IMR-90 (cell line): Measurements from ENCODE around the gene TTC21B. TPM values are rescaled to one million over a fixed set of nuclear protein-coding genes. Genes with fewer than 3 reads are reported as not detected.

Source experiments
- ATAC-seq: fragments of 200-7000 bp; cut with Tn5 transposase; 2 replicates; pipeline ENCODE4 v1.9.1; 2020; ENCODE audit warnings: low read depth, mild to moderate bottlenecking, moderate library complexity
- BruUV-seq: library from RNA; stranded (reverse); fragments of 400-500 nt; replicated peaks from 2 replicates; lab custom pipeline; 2021; lab: Mats Ljungman, UMichigan
- CTCF ChIA-PET: fragments of 300-600 bp; formaldehyde crosslinking; extraction: SDS; loops from one replicate; lab custom pipeline; 2021; ENCODE audit warnings: antibody characterized with exemption; lab: Yijun Ruan, JAX
- POLR2A ChIA-PET: fragments of 300-600 bp; sonication (Branson Sonifier 250); formaldehyde crosslinking; loops from one replicate; lab custom pipeline; 2022; ENCODE audit warnings: antibody characterized with exemption; ENCODE audit not compliant: unreplicated experiment; lab: Charles Lee
- DNase-seq: peaks from one replicate; pipeline ENCODE4 v3.0.0; 2013
- H2AFZ ChIP-seq: replicated peaks from 2 replicates; pipeline ENCODE3; 2013; ENCODE audit warnings: low read length, mild to moderate bottlenecking; ENCODE audit not compliant: poor library complexity
- H2AK5ac ChIP-seq: 2 replicates; pipeline ENCODE4 v1.6.1; 2013; ENCODE audit warnings: low read depth, low read length, inconsistent platforms
- H2AK9ac ChIP-seq: replicated peaks from 2 replicates; pipeline ENCODE3; 2013; ENCODE audit warnings: mild to moderate bottlenecking, low read depth, low read length, moderate library complexity; ENCODE audit not compliant: poor library complexity
- H2BK120ac ChIP-seq: 2 replicates; pipeline ENCODE4 v1.6.1; 2013; ENCODE audit warnings: low read depth, low read length, inconsistent platforms
- H2BK15ac ChIP-seq: 3 replicates; pipeline ENCODE4 v1.6.1; 2013; ENCODE audit warnings: low read depth, low read length, inconsistent platforms
- H2BK20ac ChIP-seq: 2 replicates; pipeline ENCODE4 v1.6.1; 2013; ENCODE audit warnings: low read depth, mild to moderate bottlenecking, inconsistent platforms, low read length, moderate library complexity
- H2BK5ac ChIP-seq: 2 replicates; pipeline ENCODE4 v1.6.1; 2013; ENCODE audit warnings: mild to moderate bottlenecking, low read depth, low read length, inconsistent platforms; ENCODE audit not compliant: poor library complexity, severe bottlenecking
- H3K14ac ChIP-seq: replicated peaks from 2 replicates; pipeline ENCODE4 v1.6.1; 2013; ENCODE audit warnings: low read depth, low read length, inconsistent platforms
- H3K18ac ChIP-seq: 2 replicates; pipeline ENCODE4 v1.6.1; 2013; ENCODE audit warnings: low read depth, low read length, control low read depth
- H3K23ac ChIP-seq: 2 replicates; pipeline ENCODE4 v1.6.1; 2013; ENCODE audit warnings: low read depth, low read length, inconsistent platforms
- H3K27ac ChIP-seq: 2 replicates; pipeline ENCODE4 v1.5.1; 2013; ENCODE audit warnings: mild to moderate bottlenecking, control low read depth, low read length; ENCODE audit not compliant: insufficient read depth
- H3K27me3 ChIP-seq: 2 replicates; pipeline ENCODE4 v1.6.1; 2013; ENCODE audit warnings: low read length; ENCODE audit not compliant: control insufficient read depth, insufficient read depth
- H3K36me3 ChIP-seq: 2 replicates; pipeline ENCODE4 v1.6.1; 2013; ENCODE audit warnings: low read length, mixed read lengths; ENCODE audit not compliant: control insufficient read depth, insufficient read depth
- H3K4ac ChIP-seq: 2 replicates; pipeline ENCODE4 v1.6.1; 2013; ENCODE audit warnings: low read depth, low read length, inconsistent platforms
- H3K4me1 ChIP-seq: 2 replicates; pipeline ENCODE4 v1.6.1; 2013; ENCODE audit warnings: low read length, mixed read lengths; ENCODE audit not compliant: control insufficient read depth, insufficient read depth
- H3K4me2 ChIP-seq: 2 replicates; pipeline ENCODE4 v1.6.1; 2013; ENCODE audit warnings: low read depth, mild to moderate bottlenecking, control low read depth, low read length, moderate library complexity
- H3K4me3 ChIP-seq: 2 replicates; pipeline ENCODE4 v1.5.1; 2013; ENCODE audit warnings: low read depth, mild to moderate bottlenecking, control low read depth, low read length, moderate library complexity; ENCODE audit not compliant: insufficient read depth
- H3K56ac ChIP-seq: 2 replicates; pipeline ENCODE4 v1.6.1; 2013; ENCODE audit warnings: low read length, inconsistent platforms; ENCODE audit not compliant: insufficient read depth; ENCODE audit errors: extremely low read depth
- H3K79me1 ChIP-seq, 2 experiments: 2 replicates each; pipeline ENCODE4 v1.6.1; 2013; ENCODE audit warnings: low read length in 2 of 2, inconsistent platforms in 1 of 2, low read depth in 1 of 2
- H3K9ac ChIP-seq: 2 replicates; pipeline ENCODE4 v1.6.1; 2013; ENCODE audit warnings: low read depth, low read length, control low read depth
- H3K9me1 ChIP-seq: 2 replicates; pipeline ENCODE4 v1.6.1; 2013; ENCODE audit warnings: low read length, inconsistent platforms; ENCODE audit not compliant: insufficient read depth
- H3K9me3 ChIP-seq: 2 replicates; pipeline ENCODE4 v1.6.1; 2013; ENCODE audit warnings: low read length; ENCODE audit not compliant: control insufficient read depth, insufficient read depth
- H4K20me1 ChIP-seq: 2 replicates; pipeline ENCODE4 v1.6.1; 2013; ENCODE audit warnings: low read length, inconsistent platforms; ENCODE audit not compliant: insufficient read depth
- H4K5ac ChIP-seq: 2 replicates; pipeline ENCODE4 v1.6.1; 2013; ENCODE audit warnings: mild to moderate bottlenecking, low read depth, low read length, control low read depth
- H4K8ac ChIP-seq, 2 experiments: 2 replicates each; pipeline ENCODE4 v1.6.1; 2013; ENCODE audit warnings: low read depth in 2 of 2, low read length in 2 of 2, control low read depth in 1 of 2, inconsistent platforms in 1 of 2
- H4K91ac ChIP-seq: 2 replicates; pipeline ENCODE4 v1.6.1; 2013; ENCODE audit warnings: low read depth, low read length, inconsistent platforms; ENCODE audit not compliant: insufficient read depth
- BHLHE40 ChIP-seq: fragments of 150-350 bp; IDR thresholded peaks from 2 replicates; pipeline ENCODE4 v1.6.1; 2016; ENCODE audit warnings: mild to moderate bottlenecking, low read depth, low read length
- CEBPB ChIP-seq: IDR thresholded peaks from 2 replicates; pipeline ENCODE4 v1.6.1; 2012; ENCODE audit warnings: low read depth, low read length, improper control_type of control experiment
- CHD1 ChIP-seq: IDR thresholded peaks from 2 replicates; pipeline ENCODE4 v1.6.1; 2012; ENCODE audit warnings: low read depth, low read length, improper control_type of control experiment
- CTCF ChIP-seq: conservative IDR thresholded peaks from 2 replicates; pipeline ENCODE4 v1.5.1; 2012; ENCODE audit warnings: mild to moderate bottlenecking, low read depth, low read length, improper control_type of control experiment
- ELK1 ChIP-seq: fragments of 150-350 bp; IDR thresholded peaks from 2 replicates; pipeline ENCODE4 v1.6.1; 2016; ENCODE audit warnings: low read depth, mild to moderate bottlenecking, low read length, moderate library complexity, borderline replicate concordance
- FOS ChIP-seq: fragments of 150-350 bp; IDR thresholded peaks from 2 replicates; pipeline ENCODE4 v1.6.1; 2016; ENCODE audit warnings: low read depth, low read length
- MAFK ChIP-seq: IDR thresholded peaks from 2 replicates; pipeline ENCODE4 v1.6.1; 2012; ENCODE audit warnings: low read depth, low read length, improper control_type of control experiment
- MAZ ChIP-seq: IDR thresholded peaks from 2 replicates; pipeline ENCODE4 v1.6.1; 2012; ENCODE audit warnings: low read depth, mild to moderate bottlenecking, low read length, improper control_type of control experiment, moderate library complexity, borderline replicate concordance
- NFE2L2 ChIP-seq: fragments of 150-350 bp; IDR thresholded peaks from 2 replicates; pipeline ENCODE4 v1.6.1; 2016; ENCODE audit warnings: low read depth, mild to moderate bottlenecking, low read length
- POLR2A ChIP-seq: IDR thresholded peaks from 2 replicates; pipeline ENCODE4 v1.6.1; 2012; ENCODE audit warnings: mild to moderate bottlenecking, low read depth, low read length
- RAD21 ChIP-seq: IDR thresholded peaks from 2 replicates; pipeline ENCODE4 v1.6.1; 2012; ENCODE audit warnings: low read length, improper control_type of control experiment
- RCOR1 ChIP-seq: IDR thresholded peaks from 2 replicates; pipeline ENCODE4 v1.6.1; 2012; ENCODE audit warnings: mild to moderate bottlenecking, low read length, improper control_type of control experiment; ENCODE audit not compliant: insufficient replicate concordance
- RFX5 ChIP-seq: IDR thresholded peaks from 2 replicates; pipeline ENCODE4 v1.8.0; 2012; ENCODE audit warnings: low read depth, mild to moderate bottlenecking, low read length, moderate library complexity
- SMC3 ChIP-seq: fragments of 150-350 bp; IDR thresholded peaks from 2 replicates; pipeline ENCODE4 v1.6.1; 2016; ENCODE audit warnings: low read depth, mild to moderate bottlenecking, antibody characterized with exemption, low read length, moderate library complexity
- WGBS, 2 experiments: methylation state at CpG; one replicate each; pipeline versions ENCODE4 v1.1.5 to v1.1.7; 2013; ENCODE audit warnings: missing lambda C conversion rate in 2 of 2; ENCODE audit not compliant: insufficient read length in 1 of 2; ENCODE audit errors: extremely low coverage in 2 of 2; 5-methylcytosine and 5-hydroxymethylcytosine counted together
- dilution Hi-C: fragments of 300-500 bp; cut with HindIII; formaldehyde crosslinking; loops from one replicate; pipeline ENCODE4 v1.14.3; 2018; ENCODE audit warnings: low sequenced_read_pairs; ENCODE audit not compliant: unreplicated experiment
- in situ Hi-C: fragments of 300-500 bp; cut with MboI; formaldehyde crosslinking; loops from 3 replicates; pipeline ENCODE4 v1.14.3; 2019; ENCODE audit warnings: low sequenced_read_pairs, inconsistent platforms, mixed read lengths
- intact Hi-C: fragments of 100-400 bp; cut with micrococcal nuclease; formaldehyde crosslinking; loops from 2 replicates; pipeline ENCODE4 v1.10.0; 2022
- polyA plus RNA-seq, 3 experiments: library from polyadenylated mRNA; depleted of rRNA; stranded (reverse); fragments of >200 nt; gene quantifications; 2 replicates each; pipeline ENCODE4 v1.2.3, GENCODE V29; 2012; ENCODE audit warnings: low replicate concordance in 1 of 3
- total RNA-seq: library from RNA; depleted of rRNA; stranded (reverse); fragments of >200 nt; gene quantifications from 2 replicates; pipeline ENCODE4 v1.2.3, GENCODE V29; 2012

The TTC21B gene
- total and polyA plus RNA-seq, 2 of the 4 experiments (the other 2 are of a cell fraction): 8.0 to 17.2 TPM

GRCh38 chr2:165825041-165825440 is 128.5 kb downstream of the TTC21B start:
- no peak overlapping the region for H3K56ac ChIP-seq
- no peak for ATAC-seq
- H3K79me1 ChIP-seq: no peaks in the 10 kb centered on the region
- no peaks in the 10 kb centered on the region for H3K9me1 ChIP-seq
- H2BK15ac ChIP-seq: no peak overlapping the region
- no peak overlapping the region for H2BK20ac ChIP-seq
- no peaks in the 10 kb centered on the region for H4K20me1 ChIP-seq
- POLR2A ChIA-PET: no interaction called here
- TF ChIP-seq CHD1: no peak
- TF ChIP-seq SMC3: no peak
- TF ChIP-seq ELK1: no peak
- TF ChIP-seq CTCF: no peak
- TF ChIP-seq POLR2A: no peak
- no peak for TF ChIP-seq RAD21
- no peak for TF ChIP-seq FOS
- no peak for TF ChIP-seq NFE2L2
- no peak for TF ChIP-seq RCOR1
- TF ChIP-seq MAZ: no peak
- TF ChIP-seq RFX5: no peak
- no peak for TF ChIP-seq MAFK
- no peak for TF ChIP-seq CEBPB
- no peak for TF ChIP-seq BHLHE40
- intact Hi-C loops (no loop called here), in situ Hi-C loops (no loop called here), dilution Hi-C loops (no loop called here)
- H2AK5ac ChIP-seq: no peak overlapping the region
- no peak overlapping the region for H2AK9ac ChIP-seq
- H2BK120ac ChIP-seq: no peak overlapping the region
- no peak overlapping the region for H3K18ac ChIP-seq
- CTCF ChIA-PET: no interaction called here
- 0% methylated on average over 1 of the region's 2 CpGs; no CpG with 5 or more reads in 1 of the 2 experiments for WGBS, 2 experiments
- H3K4me1 ChIP-seq: no peaks in the 10 kb centered on the region; the same call in 1 of the 2 replicates
- no peak overlapping the region for H4K91ac ChIP-seq
- no TSS peak for BruUV-seq
- no peak overlapping the region for H3K9ac ChIP-seq
- no peaks in the 10 kb centered on the region for H3K36me3 ChIP-seq
- H3K9me3 ChIP-seq: no peaks in the 10 kb centered on the region
- H4K5ac ChIP-seq: no peak overlapping the region
- H3K4ac ChIP-seq: no peak overlapping the region
- no peak overlapping the region for H3K23ac ChIP-seq
- H3K27ac ChIP-seq: no peak overlapping the region
- no peak overlapping the region for H3K14ac ChIP-seq
- H3K27me3 ChIP-seq: no peaks in the 10 kb centered on the region
- no peak overlapping the region for H4K8ac ChIP-seq
- no peak overlapping the region for H3K4me2 ChIP-seq
- H2BK5ac ChIP-seq: no peak overlapping the region
- no peak overlapping the region for H2AFZ ChIP-seq
- H3K4me3 ChIP-seq: no peak overlapping the region
- DNase-seq: peak; percentile 44
